GM12873 (cell line): Measurements from ENCODE around the gene AGMAT.

Experiments
- TF ChIP-seq, protein P1 (sequence below): IDR thresholded peaks from 2 replicates; pipeline ENCODE4 v1.5.1; 2012; ENCODE audit warnings: low read depth, mild to moderate bottlenecking, moderate library complexity, low read length, control low read depth; ENCODE audit not compliant: insufficient read depth; ENCODE audit errors: missing control alignments

The AGMAT gene

DNA sequence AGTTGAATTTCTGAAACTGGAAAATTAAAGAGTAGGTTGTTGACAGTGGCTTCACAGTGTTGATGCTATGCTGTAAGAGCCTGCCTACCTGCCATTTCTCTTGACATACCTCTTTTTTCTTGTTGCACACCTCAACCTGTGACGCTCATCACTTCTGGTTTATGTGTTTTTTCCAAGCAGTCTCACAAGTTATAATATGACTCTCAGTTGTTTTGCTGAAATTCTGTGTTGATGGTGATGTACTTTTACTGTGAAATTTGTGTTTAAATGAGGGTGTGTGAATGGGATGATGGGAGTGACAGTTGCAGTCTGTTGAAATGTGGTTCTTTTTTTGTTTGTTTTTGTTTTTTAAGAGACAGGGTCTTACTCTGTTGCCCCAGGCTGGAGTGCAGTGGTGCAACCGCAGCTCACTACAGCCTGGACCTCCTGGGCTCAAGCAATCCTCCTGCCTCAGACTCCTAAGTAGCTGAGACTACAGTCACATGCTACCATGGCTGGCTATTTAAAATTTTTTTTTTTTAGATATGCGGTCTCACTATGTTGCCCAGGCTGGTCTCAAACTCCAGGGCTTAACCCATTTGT is 39.4 kb upstream of the AGMAT start:
- TF ChIP-seq, protein P1, sequence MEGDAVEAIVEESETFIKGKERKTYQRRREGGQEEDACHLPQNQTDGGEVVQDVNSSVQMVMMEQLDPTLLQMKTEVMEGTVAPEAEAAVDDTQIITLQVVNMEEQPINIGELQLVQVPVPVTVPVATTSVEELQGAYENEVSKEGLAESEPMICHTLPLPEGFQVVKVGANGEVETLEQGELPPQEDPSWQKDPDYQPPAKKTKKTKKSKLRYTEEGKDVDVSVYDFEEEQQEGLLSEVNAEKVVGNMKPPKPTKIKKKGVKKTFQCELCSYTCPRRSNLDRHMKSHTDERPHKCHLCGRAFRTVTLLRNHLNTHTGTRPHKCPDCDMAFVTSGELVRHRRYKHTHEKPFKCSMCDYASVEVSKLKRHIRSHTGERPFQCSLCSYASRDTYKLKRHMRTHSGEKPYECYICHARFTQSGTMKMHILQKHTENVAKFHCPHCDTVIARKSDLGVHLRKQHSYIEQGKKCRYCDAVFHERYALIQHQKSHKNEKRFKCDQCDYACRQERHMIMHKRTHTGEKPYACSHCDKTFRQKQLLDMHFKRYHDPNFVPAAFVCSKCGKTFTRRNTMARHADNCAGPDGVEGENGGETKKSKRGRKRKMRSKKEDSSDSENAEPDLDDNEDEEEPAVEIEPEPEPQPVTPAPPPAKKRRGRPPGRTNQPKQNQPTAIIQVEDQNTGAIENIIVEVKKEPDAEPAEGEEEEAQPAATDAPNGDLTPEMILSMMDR: no peak

DNA sequence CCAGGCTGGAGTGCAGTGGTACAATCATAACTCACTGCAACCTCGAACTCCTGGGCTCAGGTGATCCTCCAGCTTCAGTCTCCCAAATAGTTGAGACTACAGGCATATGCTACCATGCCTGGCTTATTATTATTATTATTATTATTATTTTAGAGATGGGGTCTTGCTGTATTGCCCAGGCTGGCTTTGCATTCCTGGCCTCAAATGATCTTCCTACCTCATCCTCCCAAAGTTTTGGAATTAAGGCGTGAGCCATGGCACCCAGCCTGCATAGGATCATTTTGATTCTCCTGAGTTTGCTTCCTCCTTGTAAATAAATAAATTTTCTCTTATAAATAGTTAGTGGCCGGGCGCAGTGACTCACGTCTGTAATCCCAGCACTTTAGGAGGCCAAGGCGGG is 38.6 kb upstream of the AGMAT start:
- TF ChIP-seq, protein P1: no peak

DNA sequence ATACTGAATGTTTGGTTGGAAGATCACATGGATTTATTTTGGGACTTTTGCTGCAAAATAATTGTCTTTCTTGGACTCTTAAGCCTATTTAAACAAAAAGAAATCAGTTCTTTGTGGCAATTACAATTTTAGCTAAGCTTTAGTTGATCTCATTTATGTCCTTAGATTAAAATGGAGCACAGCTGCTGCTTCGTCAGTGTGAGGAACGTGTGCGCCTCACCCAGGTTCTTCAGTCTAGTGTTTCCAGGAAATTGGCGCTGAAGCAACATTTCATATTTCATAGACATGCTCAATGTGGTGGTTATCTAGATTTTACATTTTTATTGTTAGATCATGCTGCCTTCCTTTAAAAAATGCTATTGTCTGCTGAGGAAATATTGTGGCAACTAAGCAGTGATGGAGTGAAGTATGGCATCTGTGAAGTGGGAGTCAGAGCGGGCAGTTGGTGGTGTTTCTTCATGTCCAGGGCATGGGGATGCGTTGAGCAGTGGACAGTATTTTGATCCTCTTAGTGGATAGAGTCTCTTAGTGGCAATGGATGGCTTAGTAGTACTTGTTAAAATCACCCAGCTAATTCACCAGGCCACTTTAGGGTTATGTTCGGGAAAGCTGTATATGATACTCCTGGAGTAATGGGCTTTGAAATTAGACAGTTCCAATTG is 38.0 kb upstream of the AGMAT start:
- TF ChIP-seq, protein P1: no peak

DNA sequence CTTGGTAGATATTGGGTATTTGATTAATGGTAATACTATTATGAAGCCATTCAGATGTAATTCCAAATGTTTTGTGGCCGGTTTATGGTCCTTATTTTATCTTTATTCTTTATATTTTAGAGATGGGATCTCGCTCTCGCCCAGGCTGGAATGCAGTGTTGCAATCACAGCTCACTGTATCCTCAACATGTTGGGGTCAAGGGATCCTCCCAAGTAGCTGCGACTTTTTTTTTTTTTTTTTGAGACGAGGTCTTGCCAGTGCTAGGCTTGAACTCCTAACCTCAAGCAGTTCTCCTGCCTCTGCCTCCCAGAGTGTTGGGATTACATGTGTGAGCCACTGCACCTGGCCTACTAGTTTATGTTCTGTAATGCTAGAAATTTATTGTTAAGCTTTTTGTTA is 37.1 kb upstream of the AGMAT start:
- TF ChIP-seq, protein P1: no peak

DNA sequence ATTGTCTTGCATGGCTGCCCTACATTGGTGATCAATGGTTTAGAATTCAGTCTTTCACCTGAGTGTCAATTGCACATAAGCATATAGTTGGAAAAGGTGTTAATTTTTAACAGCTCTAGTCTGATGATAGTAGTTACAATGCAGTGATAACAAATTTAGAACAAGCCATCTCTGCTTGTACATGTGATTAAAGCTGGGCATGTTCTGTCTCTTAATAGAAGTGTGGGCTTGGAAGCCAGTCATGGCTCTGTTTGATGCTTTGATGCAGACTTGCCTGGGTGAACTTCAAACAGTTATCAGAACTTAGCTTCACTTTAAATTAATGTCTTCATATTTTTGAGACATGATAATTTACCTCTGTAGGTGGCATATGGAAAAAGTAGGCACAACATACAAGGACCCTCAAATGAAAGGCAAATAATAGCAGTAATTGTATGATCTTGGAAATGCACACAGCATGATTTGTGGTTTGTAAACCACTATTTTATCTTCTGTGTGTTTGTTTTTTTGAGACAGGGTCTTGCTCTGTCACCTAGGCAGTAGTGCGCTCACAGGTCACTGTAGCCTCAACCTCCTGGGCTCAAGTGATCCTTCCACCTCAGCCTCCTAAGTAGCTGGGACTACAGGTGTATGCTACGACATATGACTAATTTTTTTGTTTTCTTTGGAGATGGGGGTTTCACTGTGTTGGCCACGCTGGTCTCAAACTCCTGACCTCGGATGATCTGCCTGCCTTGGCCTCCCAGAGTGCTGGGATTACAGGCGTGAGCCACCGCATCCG is 36.2 kb upstream of the AGMAT start:
- TF ChIP-seq, protein P1: no peak

DNA sequence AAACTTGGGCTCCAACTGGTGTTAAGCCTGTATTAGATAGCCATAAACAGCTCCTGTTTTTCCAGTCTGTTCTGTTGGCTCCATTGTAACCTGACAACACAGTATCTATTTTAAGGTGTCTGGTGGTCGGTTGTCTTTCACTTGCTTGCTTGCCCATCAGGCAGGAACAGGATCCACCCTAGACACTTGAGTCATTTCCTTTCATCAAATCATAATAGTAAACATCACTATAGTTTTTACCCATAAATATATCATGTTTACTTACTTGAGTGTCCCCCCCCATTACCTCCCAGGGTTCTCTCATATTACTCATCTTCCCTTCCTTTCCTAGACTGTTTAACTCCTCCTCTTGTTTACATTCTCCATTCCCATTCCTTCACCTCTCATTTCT is 35.3 kb upstream of the AGMAT start:
- TF ChIP-seq, protein P1: no peak

DNA sequence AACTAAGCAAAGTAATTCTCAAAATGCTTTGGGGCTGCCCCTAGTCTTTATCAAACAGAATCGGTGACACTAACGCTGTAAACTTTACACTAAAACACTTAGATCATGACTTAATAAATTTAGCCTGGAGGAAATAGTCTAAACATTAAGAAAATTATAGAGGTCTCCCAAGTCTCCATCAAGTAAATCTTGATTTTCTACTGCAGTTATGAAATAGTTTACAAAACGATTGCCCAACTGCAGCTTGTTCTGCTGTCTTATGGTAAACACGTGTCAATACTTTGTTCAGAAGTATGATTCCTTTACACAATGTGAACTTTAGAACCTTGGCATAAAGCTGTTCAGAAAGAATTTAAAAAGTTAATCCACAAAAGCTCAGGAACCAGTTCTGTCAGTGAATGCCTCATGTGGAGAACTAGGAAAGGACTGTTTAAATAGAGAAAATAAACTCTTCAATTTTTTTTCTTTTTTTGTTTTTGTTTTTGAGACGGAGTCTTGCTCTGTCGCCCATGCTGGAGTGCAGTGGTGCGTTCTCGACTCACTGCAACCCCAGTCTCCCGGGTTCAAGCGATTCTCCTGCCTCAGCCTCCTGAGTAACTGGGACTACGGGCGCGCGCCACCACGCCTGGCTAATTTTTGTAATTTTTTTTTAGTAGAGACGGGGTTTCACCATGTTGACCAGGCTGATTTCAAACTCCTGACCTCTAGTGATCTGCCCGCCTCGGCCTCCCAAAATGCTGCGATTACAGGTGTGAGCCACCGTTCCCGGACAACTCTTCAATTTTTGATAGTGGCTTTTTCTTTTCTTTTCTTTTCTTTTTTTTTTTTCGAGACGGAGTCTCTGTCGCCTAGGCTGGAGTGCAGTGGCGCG is 34.0 kb upstream of the AGMAT start:
- TF ChIP-seq, protein P1: no peak
